Fibroblast of lung (primary cell): Measurements from ENCODE around the gene ROMO1.
A peak's percentile ranks its signal among the peaks of the same experiment; 100 is the strongest.

Experiments used
- CTCF ChIP-seq, 2 donors: IDR thresholded peaks in 1 of 2; conservative IDR thresholded peaks in 1 of 2; 1 replicate in 1 of 2; 2 replicates in 1 of 2; pipeline ENCODE4 v1.5.1; 2011 to 2012; ENCODE audit warnings: low read length in 2 of 2, control low read depth in 1 of 2, inconsistent platforms in 1 of 2, low read depth in 1 of 2, mild to moderate bottlenecking in 1 of 2
- EZH2 ChIP-seq: IDR thresholded peaks from 2 replicates; pipeline ENCODE4 v1.5.1; 2012; ENCODE audit warnings: low read length, control low read depth, mild to moderate bottlenecking; ENCODE audit errors: missing control alignments

- TF ChIP-seq CTCF (conservative IDR thresholded peaks at IDR 0.05 in 1 of 2, IDR thresholded peaks at IDR 0.05 in 1 of 2; ENCODE audit: low read depth in 1 of 2, low read length in 2 of 2) (peak; percentile 39 to 52), EZH2 (no peak)
These were observed 42.9 kb downstream of the ROMO1 start, which contains the start of gene RBM39 for GRCh38 chr20:35741892-35742740.
